ENCODE measurements around the gene PLOD1. TPM values are rescaled to one million over a fixed set of nuclear protein-coding genes. Genes with fewer than 3 reads are reported as not detected.

The PLOD1 gene
- total RNA-seq, 1 donor from 2014 or later, result 173 TPM

DNA sequence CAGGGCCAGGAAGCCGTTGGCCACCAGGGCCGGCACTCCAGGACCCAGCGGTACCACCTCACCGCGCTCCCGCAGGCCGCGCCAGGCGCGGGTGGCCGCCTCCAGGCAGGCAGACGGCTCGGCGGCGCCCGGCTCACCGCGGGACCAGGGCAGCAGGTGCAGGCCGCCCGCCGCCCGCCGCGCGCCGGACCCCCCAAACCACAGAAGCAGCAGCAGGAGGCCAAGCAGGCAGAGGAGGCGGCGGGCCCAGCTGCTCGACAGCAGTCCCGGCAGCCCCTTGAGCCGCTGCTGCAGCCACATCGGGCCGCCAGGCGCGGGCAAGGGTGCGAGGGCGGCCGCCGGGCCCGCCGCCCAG, 8.6 kb upstream of the PLOD1 start:
- Mint-ChIP-seq H3K36me3 (ENCODE audit: low read depth, unreplicated experiment) (peaks cover 18% of the 10 kb centered on the region), H3K27ac (ENCODE audit: unreplicated experiment) (no peak overlapping the region), H3K9me3 (ENCODE audit: unreplicated experiment) (no peaks in the 10 kb centered on the region), H3K4me3 (ENCODE audit: unreplicated experiment) (no peak overlapping the region), H3K4me1 (ENCODE audit: unreplicated experiment) (peaks cover 31% of the 10 kb centered on the region), H3K27me3 (ENCODE audit: unreplicated experiment) (peaks cover 20% of the 10 kb centered on the region)
- no peak for DNase-seq (ENCODE audit: low spot score)
- TF ChIP-seq, protein P1, sequence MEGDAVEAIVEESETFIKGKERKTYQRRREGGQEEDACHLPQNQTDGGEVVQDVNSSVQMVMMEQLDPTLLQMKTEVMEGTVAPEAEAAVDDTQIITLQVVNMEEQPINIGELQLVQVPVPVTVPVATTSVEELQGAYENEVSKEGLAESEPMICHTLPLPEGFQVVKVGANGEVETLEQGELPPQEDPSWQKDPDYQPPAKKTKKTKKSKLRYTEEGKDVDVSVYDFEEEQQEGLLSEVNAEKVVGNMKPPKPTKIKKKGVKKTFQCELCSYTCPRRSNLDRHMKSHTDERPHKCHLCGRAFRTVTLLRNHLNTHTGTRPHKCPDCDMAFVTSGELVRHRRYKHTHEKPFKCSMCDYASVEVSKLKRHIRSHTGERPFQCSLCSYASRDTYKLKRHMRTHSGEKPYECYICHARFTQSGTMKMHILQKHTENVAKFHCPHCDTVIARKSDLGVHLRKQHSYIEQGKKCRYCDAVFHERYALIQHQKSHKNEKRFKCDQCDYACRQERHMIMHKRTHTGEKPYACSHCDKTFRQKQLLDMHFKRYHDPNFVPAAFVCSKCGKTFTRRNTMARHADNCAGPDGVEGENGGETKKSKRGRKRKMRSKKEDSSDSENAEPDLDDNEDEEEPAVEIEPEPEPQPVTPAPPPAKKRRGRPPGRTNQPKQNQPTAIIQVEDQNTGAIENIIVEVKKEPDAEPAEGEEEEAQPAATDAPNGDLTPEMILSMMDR (IDR thresholded peaks at IDR 0.05; ENCODE audit: unreplicated experiment), result no peak

DNA sequence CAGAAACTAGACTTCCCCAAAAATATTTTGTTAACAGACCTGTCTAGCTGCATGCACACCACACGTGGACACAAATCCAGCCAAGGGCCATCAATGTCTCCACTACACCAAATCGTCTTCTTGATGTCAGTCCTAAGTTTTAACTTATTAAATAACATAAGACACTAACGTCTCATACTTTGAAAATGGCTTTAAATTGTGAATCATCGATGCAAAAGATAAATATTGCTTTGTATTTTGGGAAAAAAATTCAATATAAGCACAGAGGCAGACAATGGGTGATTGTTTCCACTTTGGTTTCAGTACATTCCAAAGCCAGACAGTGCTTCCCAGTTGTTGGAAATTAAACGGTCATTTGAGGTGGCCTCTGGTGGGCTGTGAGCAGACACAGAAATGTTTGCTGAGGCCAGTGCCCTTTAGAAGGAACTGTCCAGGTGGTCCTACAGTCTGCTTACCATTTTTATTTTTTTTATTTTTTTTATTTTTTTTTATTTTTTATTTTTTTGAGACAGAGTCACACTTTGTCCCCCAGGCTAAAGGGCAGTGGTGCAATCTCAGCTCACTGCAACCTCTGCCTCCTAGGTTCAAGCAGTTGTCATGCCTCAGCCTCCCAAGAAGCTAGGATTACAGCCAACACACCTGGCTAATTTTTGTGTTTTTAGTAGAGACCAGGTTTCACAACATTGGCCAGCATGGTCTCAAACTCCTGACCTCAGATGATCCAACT, 6.5 kb upstream of the PLOD1 start:
- peak overlapping the region; percentile 54 for H3K27ac Mint-ChIP-seq (ENCODE audit: unreplicated experiment)
- H3K9me3 Mint-ChIP-seq (ENCODE audit: unreplicated experiment), result no peaks in the 10 kb centered on the region
- TF ChIP-seq, protein P1 (IDR thresholded peaks at IDR 0.05; ENCODE audit: unreplicated experiment), result no peak
- peaks cover 20% of the 10 kb centered on the region for H3K27me3 Mint-ChIP-seq (ENCODE audit: unreplicated experiment)
- H3K36me3 Mint-ChIP-seq (ENCODE audit: low read depth, unreplicated experiment), result peaks cover 18% of the 10 kb centered on the region
- H3K4me1 Mint-ChIP-seq (ENCODE audit: unreplicated experiment), result peaks cover 36% of the 10 kb centered on the region
- DNase-seq (ENCODE audit: low spot score), result no peak
- H3K4me3 Mint-ChIP-seq (ENCODE audit: unreplicated experiment), result no peak overlapping the region

- Mint-ChIP-seq H3K4me3 (ENCODE audit: unreplicated experiment) (no peak overlapping the region), H3K9me3 (ENCODE audit: unreplicated experiment) (no peaks in the 10 kb centered on the region), H3K4me1 (ENCODE audit: unreplicated experiment) (peaks cover 20% of the 10 kb centered on the region), H3K27me3 (ENCODE audit: unreplicated experiment) (peaks cover 10% of the 10 kb centered on the region), H3K36me3 (ENCODE audit: low read depth, unreplicated experiment) (peaks cover under 1% of the 10 kb centered on the region), H3K27ac (ENCODE audit: unreplicated experiment) (peak overlapping the region; percentile 48)
- DNase-seq (ENCODE audit: low spot score), result no peak
- TF ChIP-seq, protein P1 (IDR thresholded peaks at IDR 0.05; ENCODE audit: unreplicated experiment), result no peak
Observed at GRCh38 chr1:11929849-11930248, 4.7 kb upstream of the PLOD1 start.

DNA sequence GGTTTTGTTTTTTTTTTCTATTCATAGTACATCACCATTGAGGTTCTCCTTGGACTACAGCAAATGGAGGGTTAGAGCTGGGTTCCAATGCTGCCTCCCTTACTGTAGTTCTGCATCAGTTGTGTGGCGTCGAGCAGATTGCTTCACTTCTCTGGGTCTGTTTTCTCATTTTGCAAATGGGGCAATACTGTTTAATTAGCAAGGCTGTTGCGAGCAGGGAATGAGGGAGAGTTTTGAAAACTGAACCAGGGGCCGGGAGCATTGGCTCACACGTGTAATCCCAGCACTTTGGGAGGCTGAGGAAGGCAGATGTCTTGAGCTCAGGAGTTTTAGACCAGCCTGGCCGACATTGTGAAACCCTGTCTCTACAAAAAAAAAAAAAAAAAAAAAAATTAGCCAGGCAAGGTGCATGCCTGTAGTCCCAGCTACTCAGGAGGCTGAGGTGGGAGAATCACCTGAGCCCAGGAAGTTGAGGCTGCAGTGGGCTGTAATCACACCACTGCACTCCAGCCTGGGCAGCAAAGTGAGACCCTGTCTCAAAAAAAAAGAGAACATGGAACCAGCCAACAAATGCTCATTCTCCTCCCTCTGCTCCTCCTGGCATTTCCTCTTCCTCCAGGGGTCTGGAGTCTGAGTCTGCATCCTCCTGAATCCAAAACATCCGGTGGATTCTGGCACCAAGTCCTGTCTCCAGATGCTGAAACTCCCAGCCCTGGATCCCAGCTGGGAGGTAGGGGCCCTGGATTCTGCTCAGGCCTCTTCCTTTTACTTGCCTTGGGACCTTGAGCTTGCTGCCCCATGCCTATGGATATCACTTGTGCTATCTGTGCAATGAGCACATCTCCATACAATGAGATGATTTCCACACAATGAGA, 3.7 kb upstream of the PLOD1 start:
- Mint-ChIP-seq H3K4me1 (ENCODE audit: unreplicated experiment) (peaks cover 16% of the 10 kb centered on the region), H3K4me3 (ENCODE audit: unreplicated experiment) (peak overlapping the region; percentile 12), H3K9me3 (ENCODE audit: unreplicated experiment) (no peaks in the 10 kb centered on the region), H3K36me3 (ENCODE audit: low read depth, unreplicated experiment) (no peaks in the 10 kb centered on the region), H3K27me3 (ENCODE audit: unreplicated experiment) (peaks cover 9% of the 10 kb centered on the region), H3K27ac (ENCODE audit: unreplicated experiment) (peak overlapping the region; percentile 94)
- TF ChIP-seq, protein P1 (IDR thresholded peaks at IDR 0.05; ENCODE audit: unreplicated experiment), result no peak
- peak; percentile 49 for DNase-seq (ENCODE audit: low spot score)

DNA sequence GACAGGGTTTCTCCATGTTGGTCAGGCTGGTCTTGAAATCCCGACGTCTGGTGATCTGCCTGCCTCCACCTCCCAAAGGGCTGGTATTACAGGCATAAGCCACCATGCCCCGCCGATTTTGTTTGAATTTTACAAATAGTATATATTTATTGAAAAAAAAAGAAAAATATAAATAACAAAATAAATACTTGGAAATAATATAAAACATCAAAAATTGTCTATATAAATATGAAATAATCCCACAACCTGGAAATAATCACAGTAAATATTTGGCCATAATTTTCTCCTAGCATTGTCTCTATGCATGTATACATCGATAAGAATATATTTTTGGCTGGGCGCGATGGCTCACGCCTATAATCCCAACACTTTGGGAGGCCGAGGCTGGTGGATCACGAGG, 2.7 kb upstream of the PLOD1 start:
- TF ChIP-seq, protein P1 (IDR thresholded peaks at IDR 0.05; ENCODE audit: unreplicated experiment), result no peak
- H3K27me3 Mint-ChIP-seq (ENCODE audit: unreplicated experiment), result peaks cover 3% of the 10 kb centered on the region
- peak overlapping the region; percentile 84 for H3K27ac Mint-ChIP-seq (ENCODE audit: unreplicated experiment)
- H3K4me3 Mint-ChIP-seq (ENCODE audit: unreplicated experiment), result no peak overlapping the region
- no peaks in the 10 kb centered on the region for H3K36me3 Mint-ChIP-seq (ENCODE audit: low read depth, unreplicated experiment)
- no peaks in the 10 kb centered on the region for H3K9me3 Mint-ChIP-seq (ENCODE audit: unreplicated experiment)
- no peak for DNase-seq (ENCODE audit: low spot score)
- peaks cover 16% of the 10 kb centered on the region for H3K4me1 Mint-ChIP-seq (ENCODE audit: unreplicated experiment)

Data from endothelial cell (in vitro differentiated cells).